Stimulated activated CD4-positive, alpha-beta T cell treated with anti-CD3 and anti-CD28 coated beads, Interleukin-2, amount 100 ng/mL, for 24 hours (primary cell): ENCODE results near the gene CLIC2.

Experiments used
- DNase-seq, 2 donors: peaks; one replicate each; pipeline ENCODE4 v3.0.0-alpha.2; 2020

Gene CLIC2

DNA sequence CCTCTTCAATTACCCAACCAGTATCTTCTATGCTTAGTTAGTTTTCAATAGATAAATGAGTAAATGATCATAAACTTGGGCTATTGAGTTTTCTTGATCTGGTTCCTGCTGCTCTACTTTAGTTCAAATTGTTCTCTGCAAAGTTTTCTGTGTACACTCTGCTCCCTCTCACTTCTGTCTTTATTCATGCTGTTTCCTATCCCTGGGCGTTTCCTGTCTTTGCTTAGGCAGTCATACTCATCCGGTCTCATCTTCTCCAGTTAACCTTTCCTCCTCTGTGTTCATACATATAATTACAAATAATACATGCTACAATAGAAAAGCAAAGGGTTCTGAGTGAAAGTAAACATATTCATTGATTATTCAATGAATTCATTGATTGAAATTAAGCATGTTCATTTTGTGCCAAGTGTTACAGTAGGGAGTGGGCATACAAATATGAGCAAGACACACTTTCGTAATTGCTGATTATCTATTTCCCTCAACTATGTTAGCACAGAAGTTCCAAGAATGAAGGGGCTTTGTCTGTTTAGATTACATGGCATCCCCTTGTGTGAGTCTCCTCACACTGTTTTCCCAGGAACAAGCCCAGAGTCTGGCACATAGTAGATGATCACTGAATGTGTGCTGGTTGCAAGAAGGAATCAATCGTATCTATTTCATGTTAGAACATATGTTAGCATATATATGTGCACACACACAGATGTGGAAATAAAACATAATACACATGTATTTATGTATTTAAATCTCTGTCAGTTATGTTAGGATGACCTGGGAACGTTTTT is 71.3 kb downstream of the CLIC2 start:
- no peak for DNase-seq

DNA sequence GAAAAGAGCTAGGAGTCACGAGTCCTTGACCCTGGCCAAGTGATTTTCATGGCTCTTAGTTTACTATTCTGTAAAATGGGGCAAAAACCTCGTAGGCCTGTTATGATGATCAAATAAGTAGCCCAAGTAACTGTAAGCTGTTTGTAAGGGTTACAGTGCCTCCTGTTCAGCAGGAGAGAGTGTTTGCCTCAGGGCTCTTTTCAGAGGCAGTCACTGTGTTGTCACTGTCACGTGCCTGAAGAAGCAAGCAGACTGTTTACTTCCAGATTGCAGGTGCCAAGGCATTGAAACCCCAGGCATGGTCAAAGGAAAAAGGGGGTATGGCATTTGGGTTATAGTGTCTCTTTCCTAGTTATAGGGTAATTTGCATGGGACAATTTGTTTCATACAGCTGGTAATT is 74.7 kb downstream of the CLIC2 start:
- no peak for DNase-seq

DNA sequence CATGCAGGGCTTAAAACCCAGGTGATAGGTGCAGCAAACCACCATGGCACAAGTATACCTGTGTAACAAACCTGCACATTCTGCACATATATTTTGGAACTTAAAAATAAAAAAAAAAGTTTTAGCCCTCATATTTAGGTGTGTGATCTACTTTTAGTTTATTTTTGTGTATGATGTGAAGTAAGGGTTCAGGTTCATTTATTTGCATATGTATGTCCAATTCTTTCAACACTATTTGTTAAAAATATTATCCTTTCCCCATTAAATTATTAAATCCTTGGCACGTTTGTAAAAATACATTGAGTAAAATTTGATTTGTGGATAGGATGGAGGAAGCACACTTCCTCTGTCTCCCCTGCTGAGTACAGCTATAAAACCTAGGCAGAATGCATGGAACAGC is 83.0 kb downstream of the CLIC2 start:
- DNase-seq = no peak

DNA sequence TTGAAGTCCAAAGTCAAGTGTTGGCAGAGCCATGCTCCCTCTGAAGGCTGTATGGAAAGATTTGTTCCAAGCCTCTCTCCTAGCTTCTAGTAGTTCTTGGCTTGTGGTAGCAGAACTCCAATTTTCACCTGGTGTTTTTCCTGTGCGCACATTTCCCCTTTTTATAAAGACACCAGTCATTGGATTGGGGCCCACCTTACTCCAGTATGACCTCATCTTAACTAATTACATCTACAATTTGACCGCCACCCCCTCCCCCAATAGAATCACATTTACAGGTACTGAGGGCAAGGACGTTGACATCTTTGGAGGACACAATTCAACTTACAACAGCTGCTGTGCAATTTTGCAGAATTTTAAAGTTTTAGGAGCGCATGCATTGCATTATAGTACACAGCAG is 86.9 kb downstream of the CLIC2 start:
- DNase-seq = no peak

DNA sequence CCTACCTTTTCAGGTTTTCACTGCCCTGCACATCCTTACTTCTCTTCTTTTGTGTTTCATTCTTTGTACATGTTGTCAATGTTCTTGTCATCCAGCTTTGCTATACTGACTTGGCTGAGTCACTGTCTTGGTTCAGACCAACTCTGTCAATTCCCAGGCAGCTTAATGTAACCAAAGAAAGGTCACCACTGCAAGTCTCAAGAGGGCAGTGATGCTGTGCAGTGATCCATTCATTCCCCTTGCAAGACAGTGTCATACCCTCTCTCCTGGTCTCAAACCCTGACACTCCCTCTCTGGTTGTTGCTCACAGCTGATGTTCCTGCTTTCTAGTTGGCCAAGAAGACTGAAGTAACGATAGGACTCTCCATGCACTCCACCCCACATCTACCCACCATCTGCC is 87.7 kb downstream of the CLIC2 start:
- no peak for DNase-seq

DNA sequence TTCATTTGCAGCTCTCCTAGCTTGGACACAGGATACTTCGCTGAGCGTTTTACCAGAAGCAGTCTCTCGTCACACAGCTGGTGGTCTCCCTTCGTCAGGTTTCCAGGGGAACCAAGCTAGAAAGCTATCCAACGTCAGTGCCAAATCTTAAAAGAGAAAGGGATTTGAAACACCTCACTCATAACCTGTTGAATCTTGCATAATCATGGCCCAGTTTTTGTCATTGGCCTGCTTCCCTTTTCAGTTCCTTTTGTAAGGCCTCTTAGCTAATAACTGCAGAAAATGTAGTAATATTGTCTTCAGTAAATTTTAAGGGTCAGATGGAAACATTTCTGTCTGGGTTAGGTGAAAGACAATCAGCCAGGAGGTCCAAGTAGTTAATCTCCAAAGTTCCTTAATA is 92.1 kb downstream of the CLIC2 start:
- no peak for DNase-seq

DNA sequence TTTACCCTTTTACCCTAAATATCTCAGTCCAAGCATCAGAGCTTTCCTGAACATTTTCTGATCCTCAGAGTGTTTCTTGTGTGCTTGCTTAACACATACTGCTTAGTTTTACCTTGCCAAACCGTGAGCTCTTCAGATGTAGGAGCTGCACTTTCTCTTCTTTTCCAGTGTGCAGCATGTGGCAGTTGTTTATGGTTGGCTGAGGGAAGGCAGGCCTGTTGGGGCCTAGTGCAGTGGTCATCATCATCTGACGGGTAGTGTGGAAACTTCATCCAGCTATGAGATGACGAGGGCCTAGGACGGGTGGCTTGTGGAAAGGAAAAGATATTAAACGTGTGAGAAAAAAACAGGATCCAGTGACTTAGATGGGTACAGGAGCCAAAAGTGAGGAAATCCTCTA is 96.7 kb downstream of the CLIC2 start:
- DNase-seq = no peak

DNA sequence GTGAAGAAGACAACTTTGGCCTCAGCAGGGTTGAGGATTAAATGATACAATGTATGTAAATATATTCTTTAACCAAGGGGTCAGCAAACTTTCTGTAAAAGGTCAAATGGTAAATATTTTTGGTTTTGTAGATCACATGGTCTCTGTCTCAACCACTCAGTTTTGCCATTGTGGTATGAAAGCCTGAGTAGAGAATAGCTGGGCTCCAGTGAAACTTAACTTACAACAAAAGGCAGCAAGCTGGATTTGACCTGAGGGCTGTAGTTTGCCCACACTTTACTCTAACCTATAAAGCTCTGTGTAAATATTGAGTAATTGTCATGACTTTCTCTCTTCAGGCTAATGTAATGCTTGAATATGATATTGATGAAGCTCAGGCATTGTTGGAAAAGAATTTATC is 98.5 kb downstream of the CLIC2 start:
- no peak for DNase-seq

DNA sequence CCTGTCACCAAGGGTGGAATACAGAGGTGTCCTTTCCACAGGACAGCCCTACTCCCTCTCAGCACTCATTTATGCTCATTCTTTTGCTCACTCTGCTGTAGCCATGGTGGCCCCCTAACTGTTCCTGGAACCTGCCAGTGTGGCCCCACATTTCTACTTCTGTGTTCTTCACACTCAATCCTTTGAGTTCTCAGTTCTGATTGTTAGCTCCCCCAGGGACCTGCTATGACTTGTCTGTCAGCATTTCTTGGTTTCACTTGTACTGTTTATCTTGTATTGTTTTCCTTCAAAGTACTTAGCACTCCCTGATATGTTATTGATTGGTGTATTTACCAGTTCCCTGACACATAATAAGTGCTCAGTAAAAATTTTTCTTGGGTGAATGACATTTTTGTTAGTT is 103.3 kb downstream of the CLIC2 start:
- no peak for DNase-seq
